GM12801 (cell line): ENCODE data around the gene BABAM2.

ENCODE experiments used
- TF ChIP-seq, protein P1 (sequence below): IDR thresholded peaks from one replicate; pipeline ENCODE4 v1.5.1; 2011; ENCODE audit warnings: control low read depth; ENCODE audit not compliant: insufficient read length; ENCODE audit errors: extremely low read depth

The BABAM2 gene

DNA sequence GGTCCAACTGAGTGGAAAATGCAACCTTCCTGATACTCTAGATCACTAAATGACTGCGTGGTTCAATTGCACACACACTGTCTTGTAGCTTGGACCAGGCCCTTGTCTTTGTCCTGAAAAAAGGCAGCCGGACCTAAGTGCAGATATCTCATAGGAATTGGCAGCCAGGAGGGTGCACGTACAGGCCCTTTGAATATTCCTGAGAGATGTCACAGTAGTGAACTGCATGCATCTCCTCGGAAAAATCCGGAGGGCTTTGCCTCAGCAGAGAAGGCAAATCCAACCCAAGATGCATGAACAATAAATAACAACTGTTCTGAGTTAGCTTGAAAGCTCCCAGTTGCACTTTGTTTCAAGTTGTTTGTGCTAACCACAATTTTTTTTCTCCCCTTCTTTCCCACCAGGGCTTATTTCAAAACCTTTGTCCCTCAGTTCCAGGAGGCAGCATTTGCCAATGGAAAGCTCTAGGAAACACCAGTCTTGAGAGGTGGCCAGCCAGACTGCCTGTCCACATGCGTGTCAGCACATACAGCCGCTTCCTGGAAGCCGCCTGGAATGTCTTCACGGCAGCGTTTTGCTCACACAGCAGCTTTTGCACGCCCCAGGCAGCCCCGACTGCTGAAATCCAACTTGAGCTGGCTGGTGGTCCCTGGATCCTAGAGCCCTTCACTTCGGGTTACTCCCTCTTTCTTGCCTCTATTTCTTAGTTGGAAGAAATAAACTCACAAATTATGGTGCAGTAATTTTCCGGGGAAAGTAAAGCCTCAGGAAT is 447.7 kb downstream of the BABAM2 start:
- TF ChIP-seq, protein P1, sequence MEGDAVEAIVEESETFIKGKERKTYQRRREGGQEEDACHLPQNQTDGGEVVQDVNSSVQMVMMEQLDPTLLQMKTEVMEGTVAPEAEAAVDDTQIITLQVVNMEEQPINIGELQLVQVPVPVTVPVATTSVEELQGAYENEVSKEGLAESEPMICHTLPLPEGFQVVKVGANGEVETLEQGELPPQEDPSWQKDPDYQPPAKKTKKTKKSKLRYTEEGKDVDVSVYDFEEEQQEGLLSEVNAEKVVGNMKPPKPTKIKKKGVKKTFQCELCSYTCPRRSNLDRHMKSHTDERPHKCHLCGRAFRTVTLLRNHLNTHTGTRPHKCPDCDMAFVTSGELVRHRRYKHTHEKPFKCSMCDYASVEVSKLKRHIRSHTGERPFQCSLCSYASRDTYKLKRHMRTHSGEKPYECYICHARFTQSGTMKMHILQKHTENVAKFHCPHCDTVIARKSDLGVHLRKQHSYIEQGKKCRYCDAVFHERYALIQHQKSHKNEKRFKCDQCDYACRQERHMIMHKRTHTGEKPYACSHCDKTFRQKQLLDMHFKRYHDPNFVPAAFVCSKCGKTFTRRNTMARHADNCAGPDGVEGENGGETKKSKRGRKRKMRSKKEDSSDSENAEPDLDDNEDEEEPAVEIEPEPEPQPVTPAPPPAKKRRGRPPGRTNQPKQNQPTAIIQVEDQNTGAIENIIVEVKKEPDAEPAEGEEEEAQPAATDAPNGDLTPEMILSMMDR: no peak

- TF ChIP-seq, protein P1: no peak
These were observed 448.3 kb downstream of the BABAM2 start for GRCh38 chr2:28338831-28339321.

- TF ChIP-seq, protein P1: no peak
These were observed 449.1 kb downstream of the BABAM2 start for GRCh38 chr2:28339516-28340175.

DNA sequence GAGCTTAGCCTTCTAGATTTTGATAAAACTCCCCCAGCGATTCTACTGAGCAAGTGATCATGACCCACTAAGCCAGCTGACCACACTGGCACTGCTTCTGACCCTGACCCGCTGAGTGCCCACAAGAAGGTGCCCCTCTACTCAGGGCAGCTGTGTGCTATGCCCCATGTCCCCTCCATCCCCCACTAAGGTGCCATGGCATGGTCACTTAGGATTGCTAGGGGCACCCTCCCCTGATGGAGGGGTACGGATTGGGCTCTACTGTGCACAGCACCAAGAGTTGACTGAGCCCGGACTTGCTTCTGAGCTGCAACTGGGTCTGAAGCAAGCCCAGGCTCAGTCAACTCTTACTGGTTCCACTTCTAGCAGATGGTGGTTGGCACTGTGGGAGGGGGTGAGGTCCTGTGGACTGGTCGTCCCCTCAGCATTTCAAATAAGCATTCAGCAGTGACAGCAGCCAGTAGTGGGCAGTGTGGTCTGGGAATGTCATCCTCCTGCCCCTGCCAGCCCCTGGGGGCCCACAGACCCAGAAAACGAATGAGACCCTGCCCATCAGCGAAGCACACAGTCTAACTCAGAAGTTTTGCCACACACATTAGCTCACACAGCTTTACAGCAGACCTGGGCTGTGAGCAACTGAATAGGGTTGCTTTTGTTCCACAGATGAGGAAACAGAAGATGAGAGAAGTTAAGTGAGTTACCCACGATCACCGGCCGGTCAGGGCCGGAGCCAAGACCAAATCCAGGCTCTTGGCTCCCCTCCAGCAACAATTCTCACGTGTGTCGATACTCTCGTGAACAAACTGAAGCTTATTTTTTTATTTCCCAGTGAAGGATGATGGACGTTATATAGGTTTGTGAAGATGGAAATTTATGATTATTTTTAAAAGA is 450.0 kb downstream of the BABAM2 start:
- TF ChIP-seq, protein P1: no peak

GRCh38 chr2:28341208-28341891 is 450.8 kb downstream of the BABAM2 start:
- TF ChIP-seq, protein P1: no peak

- TF ChIP-seq, protein P1: no peak
These were observed 451.8 kb downstream of the BABAM2 start for GRCh38 chr2:28342081-28342967.
